Tibial nerve (tissue), 4 donors: Measurements from ENCODE around the gene CACNA1H. TPM values are rescaled to one million over a fixed set of nuclear protein-coding genes. Genes with fewer than 3 reads are reported as not detected.
"Not testable (repeated sequence)": the region's sequence is repeated elsewhere in the genome, so short reads cannot be mapped to it uniquely, and the experiment has no call there.

Experiments
- DNase-seq, 2 donors: peaks; one replicate each; pipeline ENCODE4 v3.0.0-alpha.2; 2019; ENCODE audit warnings: low spot score in 2 of 2
- H3K27ac ChIP-seq, 4 donors: fragments of 200-600 bp; sonication (generic) in 3 of 4; one replicate each; pipeline ENCODE4 v1.5.1; 2017 to 2019; ENCODE audit warnings: mild to moderate bottlenecking in 1 of 4
- H3K27me3 ChIP-seq, 2 donors: fragments of 200-600 bp; sonication (generic) in 1 of 2; one replicate each; pipeline versions ENCODE4 v1.5.1 to v1.6.0; 2017 to 2019
- H3K36me3 ChIP-seq, 3 donors: fragments of 200-600 bp; sonication (generic); one replicate each; pipeline ENCODE4 v1.5.1; 2018 to 2019
- H3K4me1 ChIP-seq, 4 donors: fragments of 200-600 bp; sonication (generic) in 3 of 4; one replicate each; pipeline ENCODE4 v1.5.1; 2017 to 2019
- H3K4me3 ChIP-seq, 4 donors: fragments of 200-600 bp; sonication (generic) in 3 of 4; one replicate each; pipeline ENCODE4 v1.5.1; 2017 to 2019; ENCODE audit warnings: mild to moderate bottlenecking in 1 of 4, moderate library complexity in 1 of 4
- H3K9me3 ChIP-seq, 4 donors: fragments of 200-600 bp; sonication (generic) in 3 of 4; one replicate each; pipeline ENCODE4 v1.5.1; 2017 to 2019
- CTCF ChIP-seq, 5 experiments: fragments of 200-600 bp in 3 of 5; fragments of 450-650 bp in 2 of 5; sonication (generic) in 3 of 5; IDR thresholded peaks; one replicate each; pipeline ENCODE4 v1.5.1; 2016 to 2019; ENCODE audit warnings: antibody characterized with exemption in 5 of 5, mild to moderate bottlenecking in 3 of 5, moderate library complexity in 2 of 5
- EP300 ChIP-seq, 2 donors: sonication (generic); formaldehyde crosslinking; IDR thresholded peaks; one replicate each; pipeline ENCODE4 v1.6.1; 2017; ENCODE audit warnings: antibody characterized with exemption in 2 of 2, mild to moderate bottlenecking in 1 of 2
- POLR2A ChIP-seq, 2 donors: fragments of 450-650 bp; IDR thresholded peaks; one replicate each; pipeline ENCODE4 v1.6.1; 2017; ENCODE audit warnings: antibody characterized with exemption in 2 of 2, mild to moderate bottlenecking in 2 of 2, moderate library complexity in 2 of 2
- WGBS, 2 donors: methylation state at CpG; one replicate each; pipeline ENCODE4 v1.1.5; 2018; 5-methylcytosine and 5-hydroxymethylcytosine counted together
- total RNA-seq, 4 donors: library from RNA; depleted of rRNA; stranded (reverse); fragments of >200 nt; gene quantifications; one replicate each; pipeline ENCODE4 v1.1.0, GENCODE V29; 2016

The CACNA1H gene
- total RNA-seq, 4 donors from 2014 or later: 3.8 to 12.0 (median 9.0) TPM

GRCh38 chr16:1244881-1245280 lies 92.0 kb downstream of the CACNA1H start:
- no peak overlapping the region for H3K4me3 ChIP-seq
- no peak for TF ChIP-seq CTCF (IDR thresholded peaks at IDR 0.05)
- TF ChIP-seq EP300 (IDR thresholded peaks at IDR 0.05): no peak
- TF ChIP-seq POLR2A (IDR thresholded peaks at IDR 0.05): no peak
- H3K9me3 ChIP-seq: no peaks in the 10 kb centered on the region
- peaks cover 0 to 23% of the 10 kb centered on the region in 2 donors for H3K27me3 ChIP-seq
- H3K36me3 ChIP-seq: no peaks in the 10 kb centered on the region
- H3K4me1 ChIP-seq: no peaks in the 10 kb centered on the region
- WGBS, 2 donors: 57 to 76% methylated on average over 9 to 10 of the region's 12 CpGs
- no peak for DNase-seq
- H3K27ac ChIP-seq: no peak overlapping the region

- DNase-seq: no peak
- H3K36me3 ChIP-seq: no peaks in the 10 kb centered on the region
- no peak for TF ChIP-seq EP300 (IDR thresholded peaks at IDR 0.05)
- no peak for TF ChIP-seq CTCF (IDR thresholded peaks at IDR 0.05)
- TF ChIP-seq POLR2A (IDR thresholded peaks at IDR 0.05): no peak
- no peaks in the 10 kb centered on the region for H3K4me1 ChIP-seq
- WGBS, 2 donors: 27 to 29% methylated on average over 22 of the region's 22 CpGs
- no peaks in the 10 kb centered on the region for H3K9me3 ChIP-seq
- no peak overlapping the region for H3K4me3 ChIP-seq
- no peak overlapping the region for H3K27ac ChIP-seq
- peaks cover 0 to 22% of the 10 kb centered on the region in 2 donors for H3K27me3 ChIP-seq
These were observed 92.6 kb downstream of the CACNA1H start for GRCh38 chr16:1245452-1246020.

- H3K4me3 ChIP-seq, H3K4me1 ChIP-seq, DNase-seq, H3K36me3 ChIP-seq, H3K27ac ChIP-seq, H3K9me3 ChIP-seq: not testable (repeated sequence)
- WGBS, 2 donors: 81 to 89% methylated on average over 13 to 14 of the region's 14 CpGs
- peaks cover 0 to 22% of the 10 kb centered on the region in 2 donors for H3K27me3 ChIP-seq
These were observed 95.1 kb downstream of the CACNA1H start for GRCh38 chr16:1247903-1248537.

- H3K27ac ChIP-seq, DNase-seq, H3K4me1 ChIP-seq, H3K4me3 ChIP-seq, H3K36me3 ChIP-seq, H3K9me3 ChIP-seq: not testable (repeated sequence)
- H3K27me3 ChIP-seq: peaks cover 0 to 22% of the 10 kb centered on the region in 2 donors
- no CpG with 5 or more reads among the region's 43 CpGs for WGBS, 2 donors
These were observed 96.3 kb downstream of the CACNA1H start for GRCh38 chr16:1249031-1249755.

GRCh38 chr16:1253701-1254364 lies 100.9 kb downstream of the CACNA1H start:
- WGBS, 2 donors: no CpG with 5 or more reads among the region's 47 CpGs
- not testable (repeated sequence) for H3K4me1 ChIP-seq, H3K27ac ChIP-seq, H3K9me3 ChIP-seq, DNase-seq, H3K4me3 ChIP-seq, H3K36me3 ChIP-seq
- H3K27me3 ChIP-seq: peaks cover 0 to 25% of the 10 kb centered on the region in 2 donors

GRCh38 chr16:1254821-1255220 lies 101.9 kb downstream of the CACNA1H start:
- not testable (repeated sequence) for H3K36me3 ChIP-seq, H3K4me3 ChIP-seq, DNase-seq, H3K4me1 ChIP-seq, H3K27ac ChIP-seq, H3K9me3 ChIP-seq
- peaks cover 0 to 35% of the 10 kb centered on the region in 2 donors for H3K27me3 ChIP-seq
- whole genome bisulfite sequencing, 2 donors: 83% methylated on average over 2 of the region's 3 CpGs; no CpG with 5 or more reads in 1 of the 2 donors

GRCh38 chr16:1255276-1256122 lies 102.6 kb downstream of the CACNA1H start, which contains the start of gene TPSD1:
TSS of gene TPSD1 (plus strand) at chr16:1256069. CDS start at chr16:1256281, 212 bp downstream.
- not testable (repeated sequence) for H3K9me3 ChIP-seq, H3K4me1 ChIP-seq, DNase-seq, H3K36me3 ChIP-seq, H3K4me3 ChIP-seq, H3K27ac ChIP-seq
- H3K27me3 ChIP-seq: peaks cover 0 to 42% of the 10 kb centered on the region in 2 donors
- 63 to 66% methylated on average over 8 to 25 of the region's 26 CpGs for WGBS, 2 donors

GRCh38 chr16:1256296-1256873 lies 103.5 kb downstream of the CACNA1H start:
- H3K27ac ChIP-seq, DNase-seq, H3K4me3 ChIP-seq, H3K36me3 ChIP-seq, H3K4me1 ChIP-seq, H3K9me3 ChIP-seq: not testable (repeated sequence)
- peaks cover 0 to 50% of the 10 kb centered on the region in 2 donors for H3K27me3 ChIP-seq
- 78 to 88% methylated on average over 13 to 16 of the region's 23 CpGs for WGBS, 2 donors
